Subcutaneous abdominal adipose tissue (tissue), 5 donors: ENCODE results near the gene CUL5.

Experiments used
- H3K27ac ChIP-seq: one replicate; pipeline ENCODE4 v1.7.0; 2013; ENCODE audit warnings: low read depth, mild to moderate bottlenecking, inconsistent platforms, low read length, moderate library complexity
- H3K27me3 ChIP-seq, 5 donors: one replicate each; pipeline ENCODE4 v1.7.0; 2013; ENCODE audit warnings: low read length in 5 of 5, inconsistent platforms in 1 of 5; ENCODE audit not compliant: control insufficient read depth in 5 of 5, insufficient read depth in 4 of 5
- H3K36me3 ChIP-seq, 5 donors: one replicate each; pipeline ENCODE4 v1.7.0; 2013; ENCODE audit warnings: low read length in 5 of 5; ENCODE audit not compliant: control insufficient read depth in 5 of 5, insufficient read depth in 5 of 5
- H3K4me1 ChIP-seq, 5 donors: one replicate each; pipeline ENCODE4 v1.7.0; 2013; ENCODE audit warnings: low read length in 5 of 5, mild to moderate bottlenecking in 3 of 5, moderate library complexity in 1 of 5; ENCODE audit not compliant: control insufficient read depth in 5 of 5, insufficient read depth in 5 of 5
- H3K4me3 ChIP-seq, 5 donors: one replicate each; pipeline ENCODE4 v1.7.0; 2013; ENCODE audit warnings: low read length in 5 of 5, low read depth in 1 of 5
- H3K9ac ChIP-seq, 5 donors: one replicate each; pipeline ENCODE4 v1.7.0; 2013; ENCODE audit warnings: low read length in 5 of 5, mild to moderate bottlenecking in 4 of 5, moderate library complexity in 3 of 5
- H3K9me3 ChIP-seq, 5 donors: one replicate each; pipeline ENCODE4 v1.7.0; 2013; ENCODE audit warnings: low read length in 5 of 5; ENCODE audit not compliant: control insufficient read depth in 5 of 5
- donor health status: healthy.
- donor health status: healthy.
- donor health status: healthy.
- donor health status: healthy.
- donor health status: healthy.

The CUL5 gene

GRCh38 chr11:108008656-108009496 lies at the start of gene CUL5:
TSS of gene CUL5 (plus strand) at chr11:108008898. CDS start at chr11:108009349, 451 bp downstream.
- Histone ChIP-seq H3K36me3 (no peaks in the 10 kb centered on the region), H3K9ac (peak within 1 kb of the TSS; percentile 98 to 100 (median 99)), H3K4me1 (peaks cover 5 to 40% (median 27%) of the 10 kb centered on the region in 5 donors), H3K27me3 (peaks cover 0 to 4% (median 0%) of the 10 kb centered on the region in 5 donors), H3K4me3 (peak within 1 kb of the TSS; percentile 88 to 100 (median 93)), H3K9me3 (no peaks in the 10 kb centered on the region), H3K27ac (peak within 1 kb of the TSS; percentile 99)

DNA sequence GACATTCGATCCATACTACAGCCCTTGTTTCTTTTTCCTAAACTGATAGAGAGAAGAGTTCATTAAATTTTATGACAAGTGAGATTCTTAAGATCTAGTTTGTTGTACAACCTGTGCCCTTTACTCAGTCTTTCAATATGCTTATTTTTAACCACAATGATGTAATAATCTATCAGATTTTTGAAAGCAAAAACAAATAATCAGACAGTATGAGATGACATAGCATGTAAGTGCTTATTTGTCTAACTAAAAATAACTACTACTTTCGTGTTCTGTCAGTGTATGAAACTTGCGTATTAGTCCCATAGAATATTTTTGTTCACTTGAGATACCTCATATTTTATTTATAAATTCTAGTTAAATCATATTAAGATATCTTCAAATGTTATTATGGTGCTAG lies 47.2 kb upstream of the CUL5 start:
- Histone ChIP-seq H3K27ac (no peak overlapping the region), H3K27me3 (no peaks in the 10 kb centered on the region), H3K9ac (no peak overlapping the region), H3K9me3 (no peaks in the 10 kb centered on the region), H3K4me3 (no peak overlapping the region), H3K4me1 (peaks cover 0 to 12% (median 10%) of the 10 kb centered on the region in 5 donors), H3K36me3 (no peaks in the 10 kb centered on the region)

DNA sequence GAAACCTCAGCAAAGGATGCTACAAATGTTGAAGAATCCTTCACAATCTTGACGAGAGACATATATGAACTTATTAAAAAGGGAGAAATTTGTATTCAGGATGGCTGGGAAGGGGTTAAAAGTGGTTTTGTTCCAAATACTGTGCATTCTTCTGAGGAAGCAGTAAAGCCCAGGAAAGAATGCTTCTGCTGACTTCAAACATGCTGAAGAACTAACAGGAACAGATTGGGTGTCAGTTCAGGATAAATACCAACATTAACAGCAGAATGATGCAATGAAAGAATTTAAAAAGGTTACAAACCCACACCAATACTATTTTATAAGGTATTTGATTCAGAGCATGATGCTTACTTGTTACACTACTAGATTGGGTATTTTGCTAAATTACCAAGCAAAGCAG lies 46.5 kb upstream of the CUL5 start:
- Histone ChIP-seq H3K4me3 (no peak overlapping the region), H3K4me1 (peaks cover 0 to 6% (median 5%) of the 10 kb centered on the region in 5 donors), H3K9ac (no peak overlapping the region), H3K27ac (no peak overlapping the region), H3K27me3 (no peaks in the 10 kb centered on the region), H3K9me3 (no peaks in the 10 kb centered on the region), H3K36me3 (no peaks in the 10 kb centered on the region)

GRCh38 chr11:107963091-107963490 lies 45.6 kb upstream of the CUL5 start:
- no peaks in the 10 kb centered on the region for H3K9me3 ChIP-seq
- no peak overlapping the region for H3K27ac ChIP-seq
- no peaks in the 10 kb centered on the region for H3K4me1 ChIP-seq
- H3K4me3 ChIP-seq: no peak overlapping the region
- no peak overlapping the region for H3K9ac ChIP-seq
- no peaks in the 10 kb centered on the region for H3K36me3 ChIP-seq
- no peaks in the 10 kb centered on the region for H3K27me3 ChIP-seq

GRCh38 chr11:107969219-107969618 lies 39.5 kb upstream of the CUL5 start:
- Histone ChIP-seq H3K9me3 (no peaks in the 10 kb centered on the region), H3K4me1 (no peaks in the 10 kb centered on the region), H3K4me3 (no peak overlapping the region), H3K27ac (no peak overlapping the region), H3K36me3 (no peaks in the 10 kb centered on the region), H3K27me3 (no peaks in the 10 kb centered on the region), H3K9ac (no peak overlapping the region)

GRCh38 chr11:107970049-107970448 lies 38.6 kb upstream of the CUL5 start:
- Histone ChIP-seq H3K4me3 (no peak overlapping the region), H3K27ac (no peak overlapping the region), H3K36me3 (no peaks in the 10 kb centered on the region), H3K9ac (no peak overlapping the region), H3K27me3 (no peaks in the 10 kb centered on the region), H3K4me1 (no peaks in the 10 kb centered on the region), H3K9me3 (no peaks in the 10 kb centered on the region)

GRCh38 chr11:107973641-107974040 lies 35.1 kb upstream of the CUL5 start:
- no peaks in the 10 kb centered on the region for H3K4me1 ChIP-seq
- no peaks in the 10 kb centered on the region for H3K27me3 ChIP-seq
- H3K27ac ChIP-seq: no peak overlapping the region
- H3K9ac ChIP-seq: no peak overlapping the region
- H3K9me3 ChIP-seq: no peaks in the 10 kb centered on the region
- H3K4me3 ChIP-seq: no peak overlapping the region
- H3K36me3 ChIP-seq: no peaks in the 10 kb centered on the region

GRCh38 chr11:107988397-107989158 lies 20.1 kb upstream of the CUL5 start:
- Histone ChIP-seq H3K27me3 (peaks cover 0 to 2% (median 0%) of the 10 kb centered on the region in 5 donors), H3K9me3 (no peaks in the 10 kb centered on the region), H3K36me3 (no peaks in the 10 kb centered on the region), H3K4me3 (no peak overlapping the region), H3K27ac (no peak overlapping the region), H3K4me1 (no peaks in the 10 kb centered on the region), H3K9ac (no peak overlapping the region)

DNA sequence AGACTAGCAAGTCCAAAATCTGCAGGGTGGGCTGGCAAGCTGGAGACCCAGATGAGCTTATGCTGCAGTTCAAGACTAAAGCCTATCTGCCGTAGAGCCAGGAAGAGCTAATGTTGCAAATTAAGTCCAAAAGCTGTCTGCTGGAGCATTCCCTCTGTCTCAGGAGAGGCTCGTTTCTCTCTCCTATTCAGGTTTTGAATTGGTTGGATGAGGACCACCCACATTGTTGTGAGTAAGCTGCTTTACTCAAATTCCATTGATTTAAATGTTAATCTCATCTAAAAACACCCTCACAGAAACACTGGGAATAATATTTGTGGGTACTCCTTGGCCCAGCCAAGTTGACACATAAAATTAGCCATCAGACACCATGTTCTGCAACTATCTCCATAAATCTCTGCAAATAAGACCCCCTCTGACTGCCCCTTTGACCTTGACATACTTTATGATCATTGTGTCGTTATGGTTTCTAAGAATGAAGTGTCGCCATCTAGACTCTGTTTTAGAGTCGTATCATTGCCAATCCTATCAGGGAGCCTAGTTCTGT lies 16.8 kb upstream of the CUL5 start:
- Histone ChIP-seq H3K4me1 (no peaks in the 10 kb centered on the region), H3K27ac (no peak overlapping the region), H3K9ac (no peak overlapping the region), H3K27me3 (peaks cover 0 to 2% (median 0%) of the 10 kb centered on the region in 5 donors), H3K36me3 (no peaks in the 10 kb centered on the region), H3K4me3 (no peak overlapping the region), H3K9me3 (no peaks in the 10 kb centered on the region)
